ENCODE data around the gene AIFM2.
"Not testable (repeated sequence)": the region's sequence is repeated elsewhere in the genome, so short reads cannot be mapped to it uniquely, and the experiment has no call there.

- TF ChIP-seq SRF (IDR thresholded peaks at IDR 0.05; ENCODE audit: low read depth in 2 of 2, low read length in 2 of 2); CTCF (IDR thresholded peaks at IDR 0.05 in 2 of 3, conservative IDR thresholded peaks at IDR 0.05 in 1 of 3; ENCODE audit: control insufficient read depth in 2 of 3, extremely low read depth in 1 of 3, insufficient read depth in 1 of 3, low read depth in 3 of 3, low read length in 3 of 3); SMAD1 (IDR thresholded peaks at IDR 0.05; ENCODE audit: low read depth, partially characterized antibody); POU2F2 (IDR thresholded peaks at IDR 0.05; ENCODE audit: borderline replicate concordance, low read depth, low read length); CHD2 (IDR thresholded peaks at IDR 0.05; ENCODE audit: borderline replicate concordance, low read depth, low read length); POLR2A (IDR thresholded peaks at IDR 0.05; ENCODE audit: low read depth, low read length); RCOR1 (conservative IDR thresholded peaks at IDR 0.05; ENCODE audit: low read depth, low read length); CREM (IDR thresholded peaks at IDR 0.05; ENCODE audit: low read depth): not testable (repeated sequence)
Observed at GRCh38 chr10:70123166-70123565, 9.5 kb downstream of the AIFM2 start.

All from GM12878 (cell line).